A549 (cell line): ENCODE results near the gene PFN1. TPM values are rescaled to one million over a fixed set of nuclear protein-coding genes. Genes with fewer than 3 reads are reported as not detected.
A peak's percentile ranks its signal among the peaks of the same experiment; 100 is the strongest.

Source experiments
- ATAC-seq, 2 experiments: fragments of 200-7000 bp in 1 of 2; fragments of >200 bp in 1 of 2; cut with Nextera tagmentation in 1 of 2; cut with Tn5 transposase in 1 of 2; 3 replicates each; pipeline versions ENCODE4 v1.8.0 to v1.9.1; 2018 to 2020; ENCODE audit warnings: mild to moderate bottlenecking in 1 of 2, moderate library complexity in 1 of 2
- CTCF ChIA-PET: fragments of 300-600 bp; sonication (Branson Sonifier 250); formaldehyde crosslinking; extraction: SDS; loops from one replicate; lab custom pipeline; 2021; ENCODE audit warnings: antibody characterized with exemption, inconsistent platforms; lab: Yijun Ruan, JAX
- POLR2A ChIA-PET: fragments of 350-600 bp; formaldehyde crosslinking; extraction: SDS; loops from one replicate; lab custom pipeline; 2021; ENCODE audit warnings: antibody characterized with exemption, inconsistent platforms; lab: Yijun Ruan, JAX
- DNase-seq, 2 experiments: peaks; one replicate each; pipeline versions ENCODE4 v3.0.0 to v3.0.0-alpha.2; 2011 to 2016; ENCODE audit warnings: low read depth in 1 of 2, low spot score in 1 of 2
- FAIRE-seq: peaks from 2 replicates; lab custom pipeline; 2011; peaks lifted over from hg19 to GRCh38; lab: Jason Lieb, UNC
- H3K27ac ChIP-seq, 2 experiments: fragments of >200 bp; sonication (Bioruptor Twin); formaldehyde crosslinking; 3 replicates each; pipeline ENCODE4 v1.5.1; 2016 to 2017
- H3K4me1 ChIP-seq: fragments of >200 bp; sonication (Bioruptor Twin); formaldehyde crosslinking; 3 replicates; pipeline ENCODE4 v1.6.1; 2016
- H3K4me2 ChIP-seq: fragments of >200 bp; sonication (Bioruptor Twin); formaldehyde crosslinking; 3 replicates; pipeline ENCODE4 v1.6.1; 2016
- H3K4me3 ChIP-seq: fragments of >200 bp; sonication (Bioruptor Twin); formaldehyde crosslinking; 3 replicates; pipeline ENCODE4 v1.5.1; 2016
- H3K9me3 ChIP-seq: fragments of >200 bp; sonication (Bioruptor Twin); formaldehyde crosslinking; 3 replicates; pipeline ENCODE4 v1.6.1; 2016
- BHLHE40 ChIP-seq: IDR thresholded peaks from 2 replicates; pipeline ENCODE4 v1.6.1; 2012; ENCODE audit warnings: low read depth, low read length, inconsistent platforms
- CBX2 ChIP-seq: fragments of 200-600 bp; sonication (generic); IDR thresholded peaks from 2 replicates; pipeline ENCODE4 v1.6.1; 2016; ENCODE audit warnings: low read depth, mild to moderate bottlenecking, borderline replicate concordance
- CBX8 ChIP-seq: fragments of 200-600 bp; sonication (generic); IDR thresholded peaks from 2 replicates; pipeline ENCODE4 v1.6.1; 2016
- CEBPB ChIP-seq, 2 experiments: fragments of >200 bp in 1 of 2; sonication (Bioruptor Twin) in 1 of 2; formaldehyde crosslinking in 1 of 2; IDR thresholded peaks; 2 replicates each; pipeline ENCODE4 v1.6.1; 2012 to 2016
- CHD2 ChIP-seq: fragments of 150-350 bp; IDR thresholded peaks from 2 replicates; pipeline ENCODE4 v1.6.1; 2014; ENCODE audit warnings: low read length; ENCODE audit not compliant: partially characterized antibody
- CHD4 ChIP-seq: fragments of 200-600 bp; sonication (generic); IDR thresholded peaks from 2 replicates; pipeline ENCODE4 v1.6.1; 2016; ENCODE audit warnings: antibody characterized with exemption, mild to moderate bottlenecking, borderline replicate concordance
- EHF ChIP-seq: fragments of 250-450 bp; sonication (Bioruptor Pico); IDR thresholded peaks from 2 replicates; pipeline ENCODE4 v1.5.0; 2020; ENCODE audit warnings: mild to moderate bottlenecking
- ESRRA ChIP-seq: fragments of 150-350 bp; IDR thresholded peaks from 2 replicates; pipeline ENCODE4 v1.6.1; 2014; ENCODE audit warnings: mild to moderate bottlenecking, low read length, borderline replicate concordance
- FOXS1 ChIP-seq: fragments of 250-450 bp; sonication (Bioruptor Pico); IDR thresholded peaks from 2 replicates; pipeline ENCODE4 v1.5.0; 2020; ENCODE audit warnings: mild to moderate bottlenecking, moderate library complexity
- HOXA7 ChIP-seq: fragments of 250-450 bp; sonication (Bioruptor Pico); IDR thresholded peaks from 2 replicates; pipeline ENCODE4 v1.5.0; 2020; ENCODE audit warnings: mild to moderate bottlenecking, moderate library complexity
- HOXB5 ChIP-seq: fragments of 250-450 bp; sonication (Bioruptor Pico); IDR thresholded peaks from 2 replicates; pipeline ENCODE4 v1.5.0; 2020; ENCODE audit warnings: mild to moderate bottlenecking, moderate library complexity
- KDM1A ChIP-seq: fragments of 200-600 bp; sonication (generic); IDR thresholded peaks from 2 replicates; pipeline ENCODE4 v1.6.1; 2016; ENCODE audit warnings: low read depth, mild to moderate bottlenecking
- KDM5A ChIP-seq: fragments of 200-600 bp; sonication (generic); IDR thresholded peaks from 2 replicates; pipeline ENCODE4 v1.6.1; 2016; ENCODE audit warnings: antibody characterized with exemption, mild to moderate bottlenecking
- MAZ ChIP-seq: fragments of 150-350 bp; IDR thresholded peaks from 2 replicates; pipeline ENCODE4 v1.6.1; 2014; ENCODE audit warnings: antibody characterized with exemption, low read depth, low read length, borderline replicate concordance
- MYC ChIP-seq: IDR thresholded peaks from 2 replicates; pipeline ENCODE4 v1.6.1; 2012; ENCODE audit warnings: mild to moderate bottlenecking, inconsistent platforms, low read length, improper control_type of control experiment, borderline replicate concordance
- NR3C1 ChIP-seq: fragments of >200 bp; sonication (Bioruptor Twin); formaldehyde crosslinking; IDR thresholded peaks from 3 replicates; pipeline ENCODE4 v1.6.1; 2017
- POLR2A ChIP-seq: IDR thresholded peaks from 2 replicates; pipeline ENCODE4 v1.6.1; 2012; ENCODE audit warnings: mild to moderate bottlenecking, low read length
- RAD21 ChIP-seq, 2 experiments: fragments of >200 bp in 1 of 2; sonication (Bioruptor Twin) in 1 of 2; formaldehyde crosslinking in 1 of 2; IDR thresholded peaks in 1 of 2; conservative IDR thresholded peaks in 1 of 2; 2 replicates in 1 of 2; 3 replicates in 1 of 2; pipeline ENCODE4 v1.6.1; 2012 to 2018; ENCODE audit warnings: inconsistent platforms in 1 of 2
- RCOR1 ChIP-seq: fragments of 150-350 bp; IDR thresholded peaks from 2 replicates; pipeline ENCODE4 v1.6.1; 2014; ENCODE audit warnings: antibody characterized with exemption, low read length, low read depth
- SMC3 ChIP-seq: fragments of >200 bp; sonication (Bioruptor Twin); formaldehyde crosslinking; IDR thresholded peaks from 3 replicates; pipeline ENCODE4 v1.6.1; 2018; ENCODE audit warnings: inconsistent platforms
- SREBF2 ChIP-seq: fragments of 450-650 bp; IDR thresholded peaks from 2 replicates; pipeline ENCODE4 v1.6.1; 2014; ENCODE audit warnings: mild to moderate bottlenecking, moderate library complexity
- TP53 ChIP-seq: fragments of 250-450 bp; sonication (Bioruptor Pico); IDR thresholded peaks from 2 replicates; pipeline ENCODE4 v1.5.0; 2021; ENCODE audit warnings: mild to moderate bottlenecking, moderate library complexity
- ZFP36 ChIP-seq: fragments of 450-650 bp; IDR thresholded peaks from 2 replicates; pipeline ENCODE4 v1.6.1; 2014; ENCODE audit warnings: borderline replicate concordance; ENCODE audit not compliant: partially characterized antibody
- ZSCAN20 ChIP-seq: fragments of 250-450 bp; sonication (Bioruptor Pico); IDR thresholded peaks from 2 replicates; pipeline ENCODE4 v1.8.0; 2022; ENCODE audit warnings: mild to moderate bottlenecking, moderate library complexity
- WGBS: methylation state at CpG from one replicate; pipeline ENCODE4 v1.1.6; 2017; ENCODE audit errors: missing lambda C conversion rate; 5-methylcytosine and 5-hydroxymethylcytosine counted together
- polyA plus RNA-seq, 4 experiments: library from polyadenylated mRNA; depleted of rRNA in 3 of 4; stranded (reverse); fragments of >200 nt; fragmentation: RNase III in 1 of 4; extraction: RNeasy Plus Mini Kit Qiagen cat#74134 plus additional on column Dnase treatment in 1 of 4; gene quantifications; 2 replicates in 3 of 4; 3 replicates in 1 of 4; pipeline ENCODE4 v1.2.3, GENCODE V29; 2011 to 2017
- TF ChIP-seq, protein P1 (sequence below): fragments of 450-650 bp; IDR thresholded peaks from 2 replicates; pipeline ENCODE4 v1.6.1; 2014; ENCODE audit warnings: antibody characterized with exemption
- TF ChIP-seq, protein P2 (sequence below): fragments of >200 bp; sonication (Bioruptor Twin); formaldehyde crosslinking; IDR thresholded peaks from 3 replicates; pipeline ENCODE4 v1.5.1; 2016
- TF ChIP-seq, protein P3 (sequence below): IDR thresholded peaks from 2 replicates; pipeline ENCODE4 v1.6.1; 2012; ENCODE audit warnings: low read depth, borderline replicate concordance
- TF ChIP-seq, protein P4 (sequence below): fragments of 250-450 bp; sonication (Bioruptor Pico); IDR thresholded peaks from 2 replicates; pipeline ENCODE4 v1.5.0; 2021; ENCODE audit warnings: mild to moderate bottlenecking, moderate library complexity, borderline replicate concordance
- TF ChIP-seq, protein P5 (sequence below): fragments of 200-600 bp; sonication (generic); IDR thresholded peaks from 2 replicates; pipeline ENCODE4 v1.6.1; 2016; ENCODE audit warnings: antibody characterized with exemption, mild to moderate bottlenecking, moderate library complexity

Gene PFN1
- polyA plus RNA-seq, 2 of the 4 experiments (the other 2 are of a cell fraction), result 1,732 to 3,230 TPM

DNA sequence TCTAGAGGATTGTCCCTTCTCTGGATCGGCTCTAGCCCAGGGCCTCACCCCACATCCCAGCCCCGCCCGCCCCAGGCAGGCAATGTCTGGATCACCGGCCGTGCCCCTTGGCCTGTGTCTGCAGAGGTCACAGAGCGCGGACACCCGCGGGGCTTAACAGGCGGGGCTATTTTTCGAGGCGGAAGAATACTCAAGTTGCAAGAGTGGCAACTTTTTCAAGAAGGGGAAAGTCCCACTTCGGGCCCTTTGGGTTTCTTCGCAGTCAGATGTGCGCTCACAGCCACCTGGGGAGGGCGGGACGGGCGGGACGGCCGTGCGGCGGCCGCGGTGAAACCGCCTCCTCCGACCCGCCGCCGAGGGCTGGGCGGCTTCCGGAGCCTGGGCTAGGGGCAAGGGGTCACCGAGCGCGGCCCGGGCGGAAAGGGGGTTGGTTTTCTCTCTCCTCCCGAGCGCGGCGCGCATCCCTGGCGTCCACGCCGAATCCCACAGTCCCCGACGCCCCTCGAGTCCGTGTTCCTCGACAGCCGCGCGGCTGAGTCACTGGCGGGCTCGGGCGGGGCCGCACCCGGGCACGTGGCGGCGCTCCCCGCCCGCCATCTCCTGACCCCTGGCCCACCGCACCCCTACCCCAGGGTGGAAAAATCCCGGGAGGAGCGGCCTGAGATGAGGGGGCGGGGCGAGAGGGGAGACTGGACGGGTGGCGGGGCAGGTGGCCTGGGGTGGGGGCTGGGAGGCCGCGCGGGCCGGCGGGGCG lies 1.2 kb upstream of the PFN1 start (continued):
- TF ChIP-seq MAZ, result peak; percentile 12; the same call in 1 of the 2 replicates
- TF ChIP-seq ZFP36, result no peak
- TF ChIP-seq HOXB5, result peak; percentile 80; the same call in 1 of the 2 replicates

DNA sequence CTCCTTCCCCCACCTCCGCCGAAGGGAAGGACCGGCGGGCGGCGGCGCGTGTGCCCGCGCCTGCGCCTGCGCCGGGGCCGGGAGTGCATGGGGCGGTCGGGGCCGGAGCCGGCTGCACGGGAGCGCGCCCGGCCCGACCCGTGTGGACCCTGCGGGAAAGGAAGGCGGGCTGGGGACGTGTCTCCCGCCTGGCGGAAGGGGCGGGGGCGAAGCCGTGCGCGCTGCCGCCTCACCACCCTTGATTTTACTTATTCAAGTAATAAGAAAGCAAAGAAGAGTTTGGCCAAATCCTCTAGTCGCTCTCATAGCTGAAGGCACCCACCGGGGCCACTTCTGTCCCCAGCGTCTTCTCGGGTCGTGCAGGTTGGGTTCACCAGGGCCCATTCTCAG lies 596 bp upstream of the PFN1 start:
- peak; percentile 47 to 69 for ATAC-seq
- CTCF ChIA-PET, result interaction anchor here (0.6 to 1.5 kb wide), 4 partner anchors 16 to 39 kb away, joined by 3 read pairs; partner anchors contain the start of genes CAMTA2 and SPAG7
- 3% methylated on average over 30 of the region's 40 CpGs for WGBS
- peak; percentile 95 to 98 for DNase-seq
- Histone ChIP-seq H3K4me3 (peak overlapping the region; percentile 98), H3K9me3 (no peaks in the 10 kb centered on the region), H3K27ac (peak overlapping the region; percentile 99), H3K4me2 (peak overlapping the region; percentile 99), H3K4me1 (peaks cover 54% of the 10 kb centered on the region)
- POLR2A ChIA-PET, result interaction anchor here (0.9 to 5.3 kb wide), 8 partner anchors 9 to 239 kb away, joined by 3 to 68 read pairs (median 6); partner anchors contain the start of genes ARRB2, INCA1, KIF1C and RNF167
- peak; percentile 56 for FAIRE-seq
- TF ChIP-seq CHD2 (no peak), HOXA7 (CRISPR knock-in tag) (no peak), POLR2A (peak; percentile 64), ESRRA (no peak), KDM5A (no peak), CBX2 (no peak), MYC (peak; percentile 69), KDM1A (no peak), SREBF2 (no peak), SMC3 (no peak), CBX8 (no peak), FOXS1 (no peak), BHLHE40 (no peak), TP53 (CRISPR knock-in tag) (peak; percentile 56), NR3C1 (no peak), MAZ (no peak), CEBPB (IDR thresholded peaks at IDR 0.05) (no peak), RAD21 (conservative IDR thresholded peaks at IDR 0.05 in 1 of 2, IDR thresholded peaks at IDR 0.05 in 1 of 2) (no peak), RCOR1 (no peak), ZFP36 (no peak), ZSCAN20 (CRISPR knock-in tag) (no peak), EHF (CRISPR knock-in tag) (no peak), CHD4 (no peak)
- TF ChIP-seq, protein P1, sequence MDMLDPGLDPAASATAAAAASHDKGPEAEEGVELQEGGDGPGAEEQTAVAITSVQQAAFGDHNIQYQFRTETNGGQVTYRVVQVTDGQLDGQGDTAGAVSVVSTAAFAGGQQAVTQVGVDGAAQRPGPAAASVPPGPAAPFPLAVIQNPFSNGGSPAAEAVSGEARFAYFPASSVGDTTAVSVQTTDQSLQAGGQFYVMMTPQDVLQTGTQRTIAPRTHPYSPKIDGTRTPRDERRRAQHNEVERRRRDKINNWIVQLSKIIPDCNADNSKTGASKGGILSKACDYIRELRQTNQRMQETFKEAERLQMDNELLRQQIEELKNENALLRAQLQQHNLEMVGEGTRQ, result no peak
- TF ChIP-seq, protein P2, sequence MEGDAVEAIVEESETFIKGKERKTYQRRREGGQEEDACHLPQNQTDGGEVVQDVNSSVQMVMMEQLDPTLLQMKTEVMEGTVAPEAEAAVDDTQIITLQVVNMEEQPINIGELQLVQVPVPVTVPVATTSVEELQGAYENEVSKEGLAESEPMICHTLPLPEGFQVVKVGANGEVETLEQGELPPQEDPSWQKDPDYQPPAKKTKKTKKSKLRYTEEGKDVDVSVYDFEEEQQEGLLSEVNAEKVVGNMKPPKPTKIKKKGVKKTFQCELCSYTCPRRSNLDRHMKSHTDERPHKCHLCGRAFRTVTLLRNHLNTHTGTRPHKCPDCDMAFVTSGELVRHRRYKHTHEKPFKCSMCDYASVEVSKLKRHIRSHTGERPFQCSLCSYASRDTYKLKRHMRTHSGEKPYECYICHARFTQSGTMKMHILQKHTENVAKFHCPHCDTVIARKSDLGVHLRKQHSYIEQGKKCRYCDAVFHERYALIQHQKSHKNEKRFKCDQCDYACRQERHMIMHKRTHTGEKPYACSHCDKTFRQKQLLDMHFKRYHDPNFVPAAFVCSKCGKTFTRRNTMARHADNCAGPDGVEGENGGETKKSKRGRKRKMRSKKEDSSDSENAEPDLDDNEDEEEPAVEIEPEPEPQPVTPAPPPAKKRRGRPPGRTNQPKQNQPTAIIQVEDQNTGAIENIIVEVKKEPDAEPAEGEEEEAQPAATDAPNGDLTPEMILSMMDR, result no peak
- TF ChIP-seq, protein P3, sequence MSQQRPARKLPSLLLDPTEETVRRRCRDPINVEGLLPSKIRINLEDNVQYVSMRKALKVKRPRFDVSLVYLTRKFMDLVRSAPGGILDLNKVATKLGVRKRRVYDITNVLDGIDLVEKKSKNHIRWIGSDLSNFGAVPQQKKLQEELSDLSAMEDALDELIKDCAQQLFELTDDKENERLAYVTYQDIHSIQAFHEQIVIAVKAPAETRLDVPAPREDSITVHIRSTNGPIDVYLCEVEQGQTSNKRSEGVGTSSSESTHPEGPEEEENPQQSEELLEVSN, result peak; percentile 15; the same call in 1 of the 2 replicates
- TF ChIP-seq, protein P4, sequence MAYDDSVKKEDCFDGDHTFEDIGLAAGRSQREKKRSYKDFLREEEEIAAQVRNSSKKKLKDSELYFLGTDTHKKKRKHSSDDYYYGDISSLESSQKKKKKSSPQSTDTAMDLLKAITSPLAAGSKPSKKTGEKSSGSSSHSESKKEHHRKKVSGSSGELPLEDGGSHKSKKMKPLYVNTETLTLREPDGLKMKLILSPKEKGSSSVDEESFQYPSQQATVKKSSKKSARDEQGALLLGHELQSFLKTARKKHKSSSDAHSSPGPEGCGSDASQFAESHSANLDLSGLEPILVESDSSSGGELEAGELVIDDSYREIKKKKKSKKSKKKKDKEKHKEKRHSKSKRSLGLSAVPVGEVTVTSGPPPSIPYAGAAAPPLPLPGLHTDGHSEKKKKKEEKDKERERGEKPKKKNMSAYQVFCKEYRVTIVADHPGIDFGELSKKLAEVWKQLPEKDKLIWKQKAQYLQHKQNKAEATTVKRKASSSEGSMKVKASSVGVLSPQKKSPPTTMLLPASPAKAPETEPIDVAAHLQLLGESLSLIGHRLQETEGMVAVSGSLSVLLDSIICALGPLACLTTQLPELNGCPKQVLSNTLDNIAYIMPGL (CRISPR knock-in tag), result no peak
- TF ChIP-seq, protein P5, sequence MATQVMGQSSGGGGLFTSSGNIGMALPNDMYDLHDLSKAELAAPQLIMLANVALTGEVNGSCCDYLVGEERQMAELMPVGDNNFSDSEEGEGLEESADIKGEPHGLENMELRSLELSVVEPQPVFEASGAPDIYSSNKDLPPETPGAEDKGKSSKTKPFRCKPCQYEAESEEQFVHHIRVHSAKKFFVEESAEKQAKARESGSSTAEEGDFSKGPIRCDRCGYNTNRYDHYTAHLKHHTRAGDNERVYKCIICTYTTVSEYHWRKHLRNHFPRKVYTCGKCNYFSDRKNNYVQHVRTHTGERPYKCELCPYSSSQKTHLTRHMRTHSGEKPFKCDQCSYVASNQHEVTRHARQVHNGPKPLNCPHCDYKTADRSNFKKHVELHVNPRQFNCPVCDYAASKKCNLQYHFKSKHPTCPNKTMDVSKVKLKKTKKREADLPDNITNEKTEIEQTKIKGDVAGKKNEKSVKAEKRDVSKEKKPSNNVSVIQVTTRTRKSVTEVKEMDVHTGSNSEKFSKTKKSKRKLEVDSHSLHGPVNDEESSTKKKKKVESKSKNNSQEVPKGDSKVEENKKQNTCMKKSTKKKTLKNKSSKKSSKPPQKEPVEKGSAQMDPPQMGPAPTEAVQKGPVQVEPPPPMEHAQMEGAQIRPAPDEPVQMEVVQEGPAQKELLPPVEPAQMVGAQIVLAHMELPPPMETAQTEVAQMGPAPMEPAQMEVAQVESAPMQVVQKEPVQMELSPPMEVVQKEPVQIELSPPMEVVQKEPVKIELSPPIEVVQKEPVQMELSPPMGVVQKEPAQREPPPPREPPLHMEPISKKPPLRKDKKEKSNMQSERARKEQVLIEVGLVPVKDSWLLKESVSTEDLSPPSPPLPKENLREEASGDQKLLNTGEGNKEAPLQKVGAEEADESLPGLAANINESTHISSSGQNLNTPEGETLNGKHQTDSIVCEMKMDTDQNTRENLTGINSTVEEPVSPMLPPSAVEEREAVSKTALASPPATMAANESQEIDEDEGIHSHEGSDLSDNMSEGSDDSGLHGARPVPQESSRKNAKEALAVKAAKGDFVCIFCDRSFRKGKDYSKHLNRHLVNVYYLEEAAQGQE, result no peak
